ENCODE data around the gene LSM4. TPM values are rescaled to one million over a fixed set of nuclear protein-coding genes. Genes with fewer than 3 reads are reported as not detected.

The LSM4 gene
- total and polyA plus RNA-seq, 2 of the 13 experiments (the other 11 are each of a cell fraction or from before 2014, with no cell fraction given), result 65.8 to 166 TPM

DNA sequence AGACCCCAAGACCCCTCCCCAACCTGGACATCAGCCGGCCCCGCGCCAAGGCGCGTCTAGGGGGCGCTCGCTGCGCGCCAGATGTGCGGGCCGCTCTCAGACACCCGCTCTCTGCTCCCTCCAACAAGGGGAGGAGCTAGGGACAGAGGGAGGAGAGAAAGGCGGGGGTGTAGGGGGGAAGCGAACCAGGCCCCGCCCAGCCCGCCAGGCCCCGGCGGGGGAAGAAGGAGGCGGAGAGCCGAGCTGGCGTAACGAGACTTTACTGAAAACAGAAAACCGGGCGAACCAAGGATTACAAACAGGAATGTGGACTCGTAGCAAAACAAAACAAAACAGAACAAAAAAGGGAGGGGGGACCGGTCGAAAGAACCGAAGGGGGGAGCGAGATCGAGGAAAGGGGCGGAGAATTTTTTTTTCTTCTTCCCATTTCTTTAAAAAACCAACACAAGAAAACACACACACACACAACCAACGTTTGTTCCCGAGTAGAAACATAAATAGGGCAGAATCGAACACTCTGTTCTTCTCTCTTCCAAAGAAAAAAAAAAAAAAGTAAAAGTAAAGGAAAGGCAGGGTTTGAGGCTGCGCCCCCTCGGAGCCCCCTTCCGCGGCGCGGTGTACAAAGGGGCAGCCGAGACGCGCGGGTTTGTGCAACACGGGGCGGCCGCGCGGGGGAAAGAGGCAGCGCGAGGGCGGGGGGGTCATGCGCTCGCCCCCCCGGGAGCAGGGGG, 43.2 kb downstream of the LSM4 start (continued):
- TF ChIP-seq PRMT3 (CRISPR knock-in tag; IDR thresholded peaks at IDR 0.05; ENCODE audit: borderline replicate concordance, low read depth) (no peak), ZMAT3 (CRISPR knock-in tag; conservative IDR thresholded peaks at IDR 0.05) (peak; percentile 48; the same call in 1 of the 2 replicates), SPEN (CRISPR knock-in tag; IDR thresholded peaks at IDR 0.05; ENCODE audit: low read depth) (peak; percentile 62; the same call in 1 of the 2 replicates), AHR (CRISPR knock-in tag; IDR thresholded peaks at IDR 0.05) (0 out of 2 replicates have a peak, but pooled peaks have one; percentile 19), HOXA7 (CRISPR knock-in tag; IDR thresholded peaks at IDR 0.05) (no peak), FOXO1 (CRISPR knock-in tag; IDR thresholded peaks at IDR 0.05) (peak; percentile 19; the same call in 1 of the 2 replicates), ZNF260 (CRISPR knock-in tag; IDR thresholded peaks at IDR 0.05; ENCODE audit: borderline replicate concordance, low read depth) (no peak), POLR2A (IDR thresholded peaks at IDR 0.05; ENCODE audit: insufficient read depth in 1 of 2, low read depth in 2 of 2, low read length in 2 of 2) (peak; percentile 22 to 54), ZNF24 (IDR thresholded peaks at IDR 0.05) (no peak), KAT2B (IDR thresholded peaks at IDR 0.05; ENCODE audit: borderline replicate concordance, low read depth, low read length) (no peak), MEIS1 (CRISPR knock-in tag; IDR thresholded peaks at IDR 0.05; ENCODE audit: borderline replicate concordance) (no peak), ZFP36L1 (CRISPR knock-in tag; IDR thresholded peaks at IDR 0.05) (0 out of 2 replicates have a peak, but pooled peaks have one; percentile 36), RELA (CRISPR knock-in tag; IDR thresholded peaks at IDR 0.05) (no peak), ZNF777 (CRISPR knock-in tag; IDR thresholded peaks at IDR 0.05) (no peak), RBM22 (optimal IDR thresholded peaks at IDR 0.05; ENCODE audit: low read length) (peak; percentile 26), SP1 (IDR thresholded peaks at IDR 0.05) (no peak), SP1 (CRISPR knock-in tag; IDR thresholded peaks at IDR 0.05) (peak; percentile 76), TRIM24 (CRISPR knock-in tag; IDR thresholded peaks at IDR 0.05) (no peak), HOXA5 (CRISPR knock-in tag; IDR thresholded peaks at IDR 0.05) (peak; percentile 89), SCMH1 (CRISPR knock-in tag; IDR thresholded peaks at IDR 0.05; ENCODE audit: borderline replicate concordance) (no peak), ZNF629 (CRISPR knock-in tag; conservative IDR thresholded peaks at IDR 0.05) (peak; percentile 48; the same call in 1 of the 2 replicates), KLF12 (CRISPR knock-in tag; IDR thresholded peaks at IDR 0.05; ENCODE audit: borderline replicate concordance) (no peak), ZNF605 (CRISPR knock-in tag; IDR thresholded peaks at IDR 0.05) (0 out of 2 replicates have a peak, but pooled peaks have one; percentile 60), ATRX (CRISPR knock-in tag; IDR thresholded peaks at IDR 0.05; ENCODE audit: borderline replicate concordance) (no peak), ZNF296 (CRISPR knock-in tag; conservative IDR thresholded peaks at IDR 0.05) (no peak)
- TF ChIP-seq, protein P1, sequence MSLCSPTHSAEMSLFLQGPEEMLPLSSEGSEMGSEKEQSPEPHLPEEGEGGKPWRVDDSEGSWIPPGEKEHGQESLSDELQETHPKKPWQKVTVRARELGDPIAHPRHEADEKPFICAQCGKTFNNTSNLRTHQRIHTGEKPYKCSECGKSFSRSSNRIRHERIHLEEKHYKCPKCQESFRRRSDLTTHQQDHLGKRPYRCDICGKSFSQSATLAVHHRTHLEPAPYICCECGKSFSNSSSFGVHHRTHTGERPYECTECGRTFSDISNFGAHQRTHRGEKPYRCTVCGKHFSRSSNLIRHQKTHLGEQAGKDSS (CRISPR knock-in tag; IDR thresholded peaks at IDR 0.05; ENCODE audit: borderline replicate concordance, low read depth), result no peak
- TF ChIP-seq, protein P2, sequence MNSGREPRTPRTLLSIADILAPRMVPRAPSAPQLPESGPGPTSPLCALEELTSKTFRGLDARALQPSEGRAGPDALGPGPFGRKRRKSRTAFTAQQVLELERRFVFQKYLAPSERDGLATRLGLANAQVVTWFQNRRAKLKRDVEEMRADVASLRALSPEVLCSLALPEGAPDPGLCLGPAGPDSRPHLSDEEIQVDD (CRISPR knock-in tag; IDR thresholded peaks at IDR 0.05; ENCODE audit: borderline replicate concordance), result no peak
- TF ChIP-seq, protein P3, sequence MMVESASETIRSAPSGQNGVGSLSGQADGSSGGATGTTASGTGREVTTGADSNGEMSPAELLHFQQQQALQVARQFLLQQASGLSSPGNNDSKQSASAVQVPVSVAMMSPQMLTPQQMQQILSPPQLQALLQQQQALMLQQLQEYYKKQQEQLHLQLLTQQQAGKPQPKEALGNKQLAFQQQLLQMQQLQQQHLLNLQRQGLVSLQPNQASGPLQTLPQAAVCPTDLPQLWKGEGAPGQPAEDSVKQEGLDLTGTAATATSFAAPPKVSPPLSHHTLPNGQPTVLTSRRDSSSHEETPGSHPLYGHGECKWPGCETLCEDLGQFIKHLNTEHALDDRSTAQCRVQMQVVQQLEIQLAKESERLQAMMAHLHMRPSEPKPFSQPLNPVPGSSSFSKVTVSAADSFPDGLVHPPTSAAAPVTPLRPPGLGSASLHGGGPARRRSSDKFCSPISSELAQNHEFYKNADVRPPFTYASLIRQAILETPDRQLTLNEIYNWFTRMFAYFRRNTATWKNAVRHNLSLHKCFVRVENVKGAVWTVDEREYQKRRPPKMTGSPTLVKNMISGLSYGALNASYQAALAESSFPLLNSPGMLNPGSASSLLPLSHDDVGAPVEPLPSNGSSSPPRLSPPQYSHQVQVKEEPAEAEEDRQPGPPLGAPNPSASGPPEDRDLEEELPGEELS (CRISPR knock-in tag; IDR thresholded peaks at IDR 0.05), result no peak; the same call in 1 of the 2 replicates
- TF ChIP-seq, protein P4, sequence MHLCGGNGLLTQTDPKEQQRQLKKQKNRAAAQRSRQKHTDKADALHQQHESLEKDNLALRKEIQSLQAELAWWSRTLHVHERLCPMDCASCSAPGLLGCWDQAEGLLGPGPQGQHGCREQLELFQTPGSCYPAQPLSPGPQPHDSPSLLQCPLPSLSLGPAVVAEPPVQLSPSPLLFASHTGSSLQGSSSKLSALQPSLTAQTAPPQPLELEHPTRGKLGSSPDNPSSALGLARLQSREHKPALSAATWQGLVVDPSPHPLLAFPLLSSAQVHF (CRISPR knock-in tag; IDR thresholded peaks at IDR 0.05), result 0 out of 2 replicates have a peak, but pooled peaks have one; percentile 43
